GM12878 (cell line): Measurements from ENCODE around the gene SECISBP2. TPM values are rescaled to one million over a fixed set of nuclear protein-coding genes. Genes with fewer than 3 reads are reported as not detected.
A peak's percentile ranks its signal among the peaks of the same experiment; 100 is the strongest.

Experiments
- ATAC-seq: fragments of 200-7000 bp; cut with Tn5 transposase; 3 replicates; pipeline ENCODE4 v1.9.1; 2020; ENCODE audit warnings: mild to moderate bottlenecking, moderate library complexity
- BruUV-seq: library from RNA; stranded (reverse); fragments of 400-500 nt; replicated peaks from 2 replicates; lab custom pipeline; 2021; lab: Mats Ljungman, UMichigan
- CTCF ChIA-PET: fragments of 300-600 bp; sonication (Branson Sonifier 250); formaldehyde crosslinking; extraction: SDS; loops from one replicate; lab custom pipeline; 2021; ENCODE audit warnings: inconsistent platforms; lab: Yijun Ruan, JAX
- POLR2A ChIA-PET: fragments of 350-600 bp; formaldehyde crosslinking; extraction: SDS; loops from one replicate; lab custom pipeline; 2021; ENCODE audit warnings: inconsistent platforms; lab: Charles Lee
- RAD21 ChIA-PET: fragments of 300-600 bp; sonication (Branson Sonifier 250); formaldehyde crosslinking; loops from one replicate; lab custom pipeline; 2023; ENCODE audit warnings: antibody characterized with exemption; ENCODE audit not compliant: unreplicated experiment; lab: Charles Lee
- SMC1A ChIA-PET: fragments of 300-600 bp; sonication (Branson Sonifier 250); formaldehyde crosslinking; loops from one replicate; lab custom pipeline; 2023; ENCODE audit not compliant: unreplicated experiment, uncharacterized antibody; lab: Charles Lee
- DNase-seq: peaks from one replicate; pipeline ENCODE4 v3.0.0-alpha.2; 2011; ENCODE audit warnings: low read depth, low spot score
- FAIRE-seq: peaks from 3 replicates; lab custom pipeline; 2011; peaks lifted over from hg19 to GRCh38; lab: Jason Lieb, UNC
- H2AFZ ChIP-seq: 2 replicates; pipeline ENCODE4 v1.6.0; 2011; ENCODE audit warnings: low read depth, low read length, control low read depth; ENCODE audit not compliant: control insufficient read depth
- H3K27ac ChIP-seq: 2 replicates; pipeline ENCODE4 v1.5.1; 2011; ENCODE audit warnings: control low read depth; ENCODE audit not compliant: control insufficient read depth, insufficient read depth
- H3K27me3 ChIP-seq, 2 experiments: replicated peaks in 1 of 2; 2 replicates each; pipeline versions ENCODE4 v1.6.0 to v1.6.1; 2011; ENCODE audit warnings: low read length in 1 of 2; ENCODE audit not compliant: control insufficient read depth in 2 of 2, insufficient read depth in 2 of 2
- H3K36me3 ChIP-seq, 2 experiments: 2 replicates each; pipeline ENCODE4 v1.5.1; 2011; ENCODE audit warnings: low read length in 1 of 2; ENCODE audit not compliant: control insufficient read depth in 2 of 2, insufficient read depth in 2 of 2
- H3K4me1 ChIP-seq: 2 replicates; pipeline ENCODE4 v1.6.1; 2011; ENCODE audit warnings: mild to moderate bottlenecking, low read length, moderate library complexity, mixed read lengths; ENCODE audit not compliant: control insufficient read depth, insufficient read depth
- H3K4me2 ChIP-seq: 2 replicates; pipeline ENCODE4 v1.6.0; 2011; ENCODE audit warnings: control low read depth; ENCODE audit not compliant: control insufficient read depth, insufficient read depth
- H3K4me3 ChIP-seq: fragments of 200-600 bp; sonication (generic); 2 replicates; pipeline ENCODE4 v1.5.1; 2016
- H3K79me2 ChIP-seq: 2 replicates; pipeline ENCODE4 v1.6.0; 2011; ENCODE audit warnings: low read length; ENCODE audit not compliant: control insufficient read depth, insufficient read depth
- H3K9ac ChIP-seq: 2 replicates; pipeline ENCODE4 v1.8.0; 2011; ENCODE audit warnings: low read length, control low read depth, mixed read lengths; ENCODE audit not compliant: control insufficient read depth, insufficient read depth
- H3K9me3 ChIP-seq: replicated peaks from 3 replicates; pipeline ENCODE4 v1.5.1; 2011; ENCODE audit warnings: mild to moderate bottlenecking, low read length; ENCODE audit not compliant: control insufficient read depth, insufficient read depth
- H4K20me1 ChIP-seq: 2 replicates; pipeline ENCODE4 v1.6.0; 2011; ENCODE audit not compliant: control insufficient read depth, insufficient read depth
- BCL3 ChIP-seq: IDR thresholded peaks from 2 replicates; pipeline ENCODE4 v1.6.1; 2011; ENCODE audit warnings: borderline replicate concordance, low read depth, mild to moderate bottlenecking, moderate library complexity, low read length; ENCODE audit not compliant: insufficient read depth, poor library complexity, severe bottlenecking
- NR2C2 ChIP-seq: IDR thresholded peaks from 2 replicates; pipeline ENCODE4 v1.6.1; 2011; ENCODE audit warnings: borderline replicate concordance, low read depth; ENCODE audit not compliant: control insufficient read depth, insufficient read length
- PKNOX1 ChIP-seq: fragments of 450-650 bp; IDR thresholded peaks from 2 replicates; pipeline ENCODE4 v1.6.1; 2016; ENCODE audit warnings: mild to moderate bottlenecking
- RUNX3 ChIP-seq: IDR thresholded peaks from 2 replicates; pipeline ENCODE4 v1.6.1; 2012; ENCODE audit warnings: low read length, inconsistent platforms
- SMARCA5 ChIP-seq: fragments of 450-650 bp; IDR thresholded peaks from 2 replicates; pipeline ENCODE4 v1.6.1; 2017; ENCODE audit warnings: mild to moderate bottlenecking
- ZBED1 ChIP-seq: IDR thresholded peaks from 2 replicates; pipeline ENCODE4 v1.6.1; 2016; ENCODE audit warnings: borderline replicate concordance
- WGBS: methylation state at CpG from one replicate; pipeline ENCODE4 v1.1.6; 2016; ENCODE audit warnings: low lambda C conversion rate; ENCODE audit not compliant: insufficient replicate concordance, insufficient coverage; ENCODE audit errors: missing lambda C conversion rate; 5-methylcytosine and 5-hydroxymethylcytosine counted together
- in situ Hi-C: fragments of 300-500 bp; cut with MboI; formaldehyde crosslinking; loops from 9 replicates; pipeline ENCODE4 v1.14.3; 2018; ENCODE audit warnings: mixed read lengths
- intact Hi-C: fragments of 100-400 bp; cut with micrococcal nuclease; formaldehyde crosslinking; loops from one replicate; pipeline ENCODE4 v1.14.2; 2022; ENCODE audit not compliant: unreplicated experiment
- microRNA-seq: library from miRNA; unstranded; fragments of <30 nt; microRNA quantifications from one replicate; pipeline ENCODE4, GENCODE V29; 2018
- polyA plus RNA-seq, 11 experiments: library from polyadenylated mRNA; depleted of rRNA in 4 of 11; unstranded in 6 of 11; stranded (reverse) in 5 of 11; fragments of >200 nt; fragmentation: Nextera tagmentation in 4 of 11; fragmentation: Illumina TruSeq in 1 of 11; extraction: Ambion mirVana in 4 of 11; extraction: Trizol in 1 of 11; gene quantifications; 1 replicate in 1 of 11; 2 replicates in 10 of 11; pipeline versions ENCODE4 v1.2.1 to v1.2.3, GENCODE V29; 2011 to 2016; ENCODE audit warnings: inconsistent platforms in 2 of 11, missing spikeins in 2 of 11, low read depth in 1 of 11
- small RNA-seq: library from RNA; depleted of rRNA; stranded (forward); fragments of <200 nt; gene quantifications from one replicate; pipeline ENCODE3, GENCODE V24; 2014
- total RNA-seq, 4 experiments: library from RNA; depleted of rRNA in 3 of 4; stranded (reverse); fragments of >200 nt in 3 of 4; fragmentation: Illumina TruSeq in 1 of 4; extraction: Trizol in 1 of 4; gene quantifications; 2 replicates each; pipeline versions ENCODE4 v1.2.1 to v1.2.3, GENCODE V29; 2013 to 2021

SECISBP2 gene
- total and polyA plus RNA-seq, 10 of the 15 experiments (the other 5 are each of a cell fraction or from before 2014, with no cell fraction given), result 4.6 to 50.5 (median 31.9) TPM

GRCh38 chr9:89407070-89407469 lies 88.8 kb downstream of the SECISBP2 start (continued):
- no peak for TF ChIP-seq BCL3
- TF ChIP-seq SMARCA5, result peak; percentile 92
- no peak for TF ChIP-seq NR2C2
- TF ChIP-seq PKNOX1, result no peak
- TF ChIP-seq, all 136 proteins: peak for 4

- Histone ChIP-seq H3K27me3 (no peaks in the 10 kb centered on the region), H3K4me3 (0 out of 2 replicates have a peak overlapping the region, but pooled peaks have one; percentile 17), H3K4me2 (peak overlapping the region; percentile 77), H3K36me3 (peaks cover 13 to 24% of the 10 kb centered on the region in 2 experiments), H3K27ac (peak overlapping the region; percentile 66), H2AFZ (no peak overlapping the region), H3K79me2 (peaks cover 85% of the 10 kb centered on the region), H3K9me3 (peaks cover 3% of the 10 kb centered on the region; the same call in 2 of the 3 replicates), H3K4me1 (peaks cover 83% of the 10 kb centered on the region), H4K20me1 (no peaks in the 10 kb centered on the region), H3K9ac (no peak overlapping the region)
- DNase-seq (no peak), ATAC-seq (peak; percentile 30), FAIRE-seq (no peak)
- ChIA-PET CTCF (interaction anchor here (0.9 to 4.5 kb wide), 6 partner anchors 10 to 168 kb away, joined by 3 to 28 read pairs (median 6); no protein-coding TSS in a partner anchor), SMC1A (interaction anchor here (1.4 to 4.1 kb wide), 6 partner anchors 10 to 140 kb away, joined by 3 to 46 read pairs (median 14); no protein-coding TSS in a partner anchor), RAD21 (interaction anchor here (0.6 to 6.2 kb wide), 3 partner anchors 20 to 140 kb away, joined by 3 to 58 read pairs (median 3); no protein-coding TSS in a partner anchor), POLR2A (interaction anchor here (0.9 to 1.0 kb wide), 2 partner anchors 9 to 54 kb away, joined by 3 read pairs; no protein-coding TSS in a partner anchor)
- in situ Hi-C loops, result no loop called here
- TF ChIP-seq RUNX3 (peak; percentile 31; the same call in 1 of the 2 replicates), ZBED1 (no peak)
- no TSS peak for BruUV-seq
- WGBS, result 16% methylated on average over 12 of the region's 12 CpGs
- intact Hi-C loops, result loop anchor here (5.0 kb wide), 1 partner anchor 91 kb away; the partner anchor contains the start of gene SECISBP2
Measured at GRCh38 chr9:89408628-89409101, 90.4 kb downstream of the SECISBP2 start.

Small RNAs within 50 kb of the gene (microRNA-seq; reads per million reads assigned to microRNA genes)
- gene MIR3153, result not detected

Small RNAs within 50 kb of the gene (small RNA-seq; reads per million reads assigned to genes)
- gene MIR3153, result not detected

Other genes starting within 250 kb of the SECISBP2 start
- gene SHC3, start 139.7 kb upstream of the SECISBP2 start, total RNA-seq (2014; rRNA removed), result 0.06 TPM in 1 of 2 replicates, not detected in the other
- not detected in 2 replicates for gene SHC3, start 139.7 kb upstream of the SECISBP2 start, total RNA-seq (2014; rRNA removed; fragmentation: Illumina TruSeq; extraction: Trizol)
- gene SHC3, start 139.7 kb upstream of the SECISBP2 start, total RNA-seq (2021), result 0.03 TPM in 1 of 2 replicates, not detected in the other
- gene SHC3, start 139.7 kb upstream of the SECISBP2 start, polyA plus RNA-seq (2011; rRNA removed), result 0.01 TPM in 1 of 2 replicates, not detected in the other
- gene SHC3, start 139.7 kb upstream of the SECISBP2 start, polyA plus RNA-seq (2014; fragmentation: Illumina TruSeq; extraction: Trizol), result 0.03 TPM in 1 of 2 replicates, not detected in the other
- not detected for gene SHC3, start 139.7 kb upstream of the SECISBP2 start, polyA plus RNA-seq (2014; fragmentation: Nextera tagmentation; extraction: Ambion mirVana)
- 0.03 TPM in 1 of 2 replicates, not detected in the other for gene SHC3, start 139.7 kb upstream of the SECISBP2 start, polyA plus RNA-seq (2014; rRNA removed)
- not detected for gene SHC3, start 139.7 kb upstream of the SECISBP2 start, polyA plus RNA-seq (2016; fragmentation: Nextera tagmentation; extraction: Ambion mirVana)
- 197 and 220 TPM in 2 replicates for gene CKS2, start 7.3 kb upstream of the SECISBP2 start, total RNA-seq (2014; rRNA removed)
- gene CKS2, start 7.3 kb upstream of the SECISBP2 start, total RNA-seq (2014; rRNA removed; fragmentation: Illumina TruSeq; extraction: Trizol), result 362 and 378 TPM in 2 replicates
- 172 and 182 TPM in 2 replicates for gene CKS2, start 7.3 kb upstream of the SECISBP2 start, total RNA-seq (2021)
- 628 and 736 TPM in 2 replicates for gene CKS2, start 7.3 kb upstream of the SECISBP2 start, polyA plus RNA-seq (2011; rRNA removed)
- gene CKS2, start 7.3 kb upstream of the SECISBP2 start, polyA plus RNA-seq (2014; fragmentation: Illumina TruSeq; extraction: Trizol), result 287 and 324 TPM in 2 replicates
- gene CKS2, start 7.3 kb upstream of the SECISBP2 start, polyA plus RNA-seq (2014; fragmentation: Nextera tagmentation; extraction: Ambion mirVana), result 1,000 to 10,000 TPM in 1 of 2 experiments, 100 to 1,000 TPM in 1; 781 to 1,251 TPM
- gene CKS2, start 7.3 kb upstream of the SECISBP2 start, polyA plus RNA-seq (2014; rRNA removed), result 215 and 315 TPM in 2 replicates
- gene CKS2, start 7.3 kb upstream of the SECISBP2 start, polyA plus RNA-seq (2016; fragmentation: Nextera tagmentation; extraction: Ambion mirVana), result 100 to 1,000 TPM; 904 to 916 TPM
- 42.2 and 49.8 TPM in 2 replicates for gene SEMA4D, start 179.6 kb downstream of the SECISBP2 start, total RNA-seq (2014; rRNA removed)
- gene SEMA4D, start 179.6 kb downstream of the SECISBP2 start, total RNA-seq (2014; rRNA removed; fragmentation: Illumina TruSeq; extraction: Trizol), result 34.9 and 40.6 TPM in 2 replicates
- 120 and 136 TPM in 2 replicates for gene SEMA4D, start 179.6 kb downstream of the SECISBP2 start, total RNA-seq (2021)
- 24.7 and 30.8 TPM in 2 replicates for gene SEMA4D, start 179.6 kb downstream of the SECISBP2 start, polyA plus RNA-seq (2011; rRNA removed)
- 31.9 and 57.1 TPM in 2 replicates for gene SEMA4D, start 179.6 kb downstream of the SECISBP2 start, polyA plus RNA-seq (2014; fragmentation: Illumina TruSeq; extraction: Trizol)
- gene SEMA4D, start 179.6 kb downstream of the SECISBP2 start, polyA plus RNA-seq (2014; fragmentation: Nextera tagmentation; extraction: Ambion mirVana), result 10 to 100 TPM; 15.1 to 22.7 TPM
- gene SEMA4D, start 179.6 kb downstream of the SECISBP2 start, polyA plus RNA-seq (2014; rRNA removed), result 55.0 and 64.8 TPM in 2 replicates
- 10 to 100 TPM; 35.1 to 44.1 TPM for gene SEMA4D, start 179.6 kb downstream of the SECISBP2 start, polyA plus RNA-seq (2016; fragmentation: Nextera tagmentation; extraction: Ambion mirVana)